GM12872 (cell line): ENCODE results near the gene PIPOX.

Experiments used
- CTCF ChIP-seq: IDR thresholded peaks from 3 replicates; pipeline ENCODE4 v1.5.1; 2011; ENCODE audit warnings: low read depth, mild to moderate bottlenecking, low read length, moderate library complexity; ENCODE audit not compliant: insufficient read depth

The PIPOX gene

DNA sequence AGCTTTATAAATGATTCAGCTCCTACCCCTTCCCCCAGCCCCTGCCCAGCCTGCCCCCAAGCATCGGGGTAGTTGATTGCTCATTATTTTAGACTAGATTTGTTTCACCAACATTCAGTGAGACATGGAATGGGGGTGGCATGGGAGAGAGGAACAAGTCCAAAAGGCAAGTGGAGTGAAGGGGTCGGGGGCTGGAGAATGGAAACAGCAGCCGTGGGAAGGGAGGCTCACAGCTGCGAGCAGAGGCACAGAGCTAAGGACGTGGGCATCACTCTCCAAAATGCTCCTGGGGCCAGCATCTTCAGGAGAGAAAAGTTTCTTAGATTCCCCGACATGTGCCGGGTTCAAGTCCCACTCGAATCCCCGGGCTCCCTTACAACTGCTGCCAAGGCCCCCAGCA lies 19.3 kb downstream of the PIPOX start:
- TF ChIP-seq CTCF: no peak

DNA sequence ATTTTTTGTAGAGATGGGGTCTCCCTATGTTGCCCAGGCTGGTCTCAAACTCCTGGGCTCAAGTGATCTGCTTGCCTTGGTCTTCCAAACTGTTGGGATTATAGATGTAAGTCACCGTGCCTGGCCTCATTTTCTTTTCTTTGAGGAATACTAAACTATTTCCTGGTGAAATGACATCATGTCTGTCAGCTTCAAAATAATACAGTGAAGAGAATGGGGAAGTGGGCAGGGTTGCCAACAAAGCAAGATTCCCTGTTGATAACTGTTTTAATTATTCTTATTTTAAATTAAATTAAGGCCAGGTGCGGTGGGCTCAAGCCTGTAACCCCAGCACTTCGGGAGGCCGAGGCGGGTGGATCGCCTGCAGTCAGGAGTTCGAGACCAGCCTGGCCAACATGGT lies 21.1 kb downstream of the PIPOX start:
- no peak for TF ChIP-seq CTCF

GRCh38 chr17:29066047-29066446 lies 23.1 kb downstream of the PIPOX start:
- TF ChIP-seq CTCF: no peak

DNA sequence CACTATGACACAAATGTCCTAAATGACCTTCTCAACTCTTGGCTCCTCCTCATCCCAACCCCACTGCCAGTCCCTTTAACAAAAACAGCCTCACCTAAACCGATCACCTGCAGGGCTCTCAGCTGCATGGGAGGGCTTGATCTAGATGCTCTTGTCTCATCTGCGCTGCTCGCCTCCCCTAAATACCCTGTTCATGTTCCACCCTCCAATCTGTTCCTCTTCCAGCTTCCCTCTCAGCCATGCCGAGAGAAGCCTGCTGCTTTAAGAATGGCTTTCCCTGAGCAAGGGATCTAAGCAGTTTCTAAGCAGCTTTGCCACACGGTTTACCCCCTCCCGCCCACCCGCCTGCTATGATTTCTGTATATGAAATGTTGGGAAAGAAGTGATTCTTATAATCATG lies 23.7 kb downstream of the PIPOX start:
- TF ChIP-seq CTCF: no peak

DNA sequence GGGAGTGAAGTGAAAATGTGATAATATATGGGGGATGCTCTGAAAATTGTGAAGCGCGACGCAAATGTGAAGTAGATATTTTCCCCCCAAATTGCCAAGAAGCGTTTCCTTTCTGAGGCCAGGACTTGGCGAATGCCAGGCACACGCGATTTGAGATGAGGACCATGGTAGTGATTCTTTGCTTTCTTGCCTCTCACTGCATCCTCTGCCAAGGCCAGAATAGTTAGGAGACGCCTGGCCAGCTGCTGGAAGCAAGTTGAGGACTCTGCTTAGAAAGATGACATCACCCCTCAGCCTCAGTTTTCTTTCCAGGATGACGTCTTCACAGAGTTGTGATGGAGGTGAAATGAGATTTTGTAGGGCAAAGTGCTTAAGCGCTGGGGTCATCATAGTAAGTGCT lies 25.9 kb downstream of the PIPOX start:
- no peak for TF ChIP-seq CTCF

DNA sequence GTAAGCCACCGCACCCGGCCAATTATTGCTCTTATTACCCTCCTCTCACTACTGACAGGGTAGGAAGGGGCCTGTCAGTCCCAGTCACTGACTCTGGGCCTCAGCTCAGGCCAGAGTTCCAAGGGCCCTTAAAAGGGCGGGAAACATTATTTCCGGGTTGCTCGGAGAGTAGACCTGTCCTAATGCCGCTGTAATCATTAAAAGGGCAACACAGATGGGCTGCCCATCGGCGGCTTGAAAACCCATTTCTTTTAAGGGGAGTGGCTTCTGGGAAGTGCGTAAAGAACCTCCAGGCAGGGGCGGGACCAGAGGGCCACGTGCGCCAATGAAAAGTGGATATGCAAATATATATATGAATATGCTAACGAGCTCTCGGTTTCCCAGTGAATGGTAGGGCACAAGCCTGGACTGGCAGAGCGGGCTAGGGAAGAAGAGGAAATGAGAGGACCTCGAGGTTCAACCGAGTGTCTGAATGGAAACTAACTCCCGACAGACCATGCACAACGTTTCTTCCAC lies 26.6 kb downstream of the PIPOX start:
- TF ChIP-seq CTCF: no peak

- no peak for TF ChIP-seq CTCF
Observed at GRCh38 chr17:29070308-29070707, 27.4 kb downstream of the PIPOX start.

DNA sequence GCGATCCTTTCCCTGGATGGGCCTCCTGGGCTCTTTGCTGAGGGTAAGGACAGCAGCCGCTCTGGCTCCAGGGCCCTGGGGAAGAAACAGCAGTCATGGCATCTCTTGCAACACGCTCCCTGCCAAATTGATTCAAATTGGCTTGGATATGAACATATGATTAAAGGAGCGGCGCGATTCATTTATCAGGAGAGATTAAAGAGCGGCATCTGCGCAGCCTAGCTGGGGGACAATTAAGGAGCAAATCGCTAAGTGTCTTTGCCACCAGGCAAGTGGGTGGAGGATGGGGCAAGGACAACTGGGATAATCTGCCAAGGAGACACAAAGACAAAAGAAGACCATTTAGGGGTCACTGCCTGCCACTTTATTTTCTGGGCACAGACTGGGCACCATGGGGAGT lies 27.8 kb downstream of the PIPOX start:
- no peak for TF ChIP-seq CTCF
